Measurements from ENCODE around the gene BMP7.
A peak's percentile ranks its signal among the peaks of the same experiment; 100 is the strongest.

Gene BMP7

DNA sequence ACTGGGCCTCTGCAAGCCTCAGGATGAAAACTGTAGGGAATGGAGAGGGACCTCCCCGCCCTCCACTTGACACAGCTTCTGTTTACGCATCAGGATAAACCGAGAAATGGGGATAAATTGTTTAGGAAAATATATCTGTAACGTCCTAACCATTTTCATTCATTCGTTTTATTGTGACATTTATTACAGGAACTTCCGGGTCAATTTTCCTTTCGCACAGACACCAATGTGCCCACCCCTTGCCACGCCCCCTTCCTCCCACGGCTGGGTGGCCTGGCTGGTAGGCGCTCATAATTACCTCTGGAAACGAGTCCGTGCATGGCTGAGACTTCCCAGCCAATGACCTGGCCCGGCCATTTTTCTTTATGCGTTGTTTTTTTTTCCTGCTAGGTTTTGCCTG is 96.1 kb downstream of the BMP7 start:
- DNase-seq, result peak; percentile 15
- no peaks in the 10 kb centered on the region for H3K27me3 Mint-ChIP-seq (ENCODE audit: low read depth, poor library complexity)
- H3K27ac Mint-ChIP-seq, result peak overlapping the region; percentile 78
- TF ChIP-seq CTCF (IDR thresholded peaks at IDR 0.05), result no peak
- H3K4me3 Mint-ChIP-seq, result peak overlapping the region; percentile 18
- H3K4me1 Mint-ChIP-seq, result peaks cover 51% of the 10 kb centered on the region
- peaks cover 66% of the 10 kb centered on the region for H3K36me3 Mint-ChIP-seq (ENCODE audit: low read depth)
- H3K9me3 Mint-ChIP-seq, result peaks cover 24% of the 10 kb centered on the region

- Mint-ChIP-seq H3K9me3 (peaks cover 32% of the 10 kb centered on the region), H3K27ac (peak overlapping the region; percentile 76), H3K4me1 (peaks cover 40% of the 10 kb centered on the region), H3K36me3 (ENCODE audit: low read depth) (peaks cover 64% of the 10 kb centered on the region), H3K4me3 (peak overlapping the region; percentile 50), H3K27me3 (ENCODE audit: low read depth, poor library complexity) (no peaks in the 10 kb centered on the region)
- no peak for DNase-seq
- TF ChIP-seq CTCF (IDR thresholded peaks at IDR 0.05), result no peak
Measured at GRCh38 chr20:57169162-57169561, 97.3 kb downstream of the BMP7 start.

GRCh38 chr20:57167971-57168701 is 98.3 kb downstream of the BMP7 start:
- H3K27ac Mint-ChIP-seq, result peak overlapping the region; percentile 80
- H3K4me3 Mint-ChIP-seq, result peak overlapping the region; percentile 38
- H3K27me3 Mint-ChIP-seq (ENCODE audit: low read depth, poor library complexity), result no peaks in the 10 kb centered on the region
- peaks cover 39% of the 10 kb centered on the region for H3K4me1 Mint-ChIP-seq
- peaks cover 61% of the 10 kb centered on the region for H3K36me3 Mint-ChIP-seq (ENCODE audit: low read depth)
- no peak for TF ChIP-seq CTCF (IDR thresholded peaks at IDR 0.05)
- DNase-seq, result peak; percentile 33
- peaks cover 37% of the 10 kb centered on the region for H3K9me3 Mint-ChIP-seq

- no peak for TF ChIP-seq CTCF (IDR thresholded peaks at IDR 0.05)
- Mint-ChIP-seq H3K4me3 (no peak overlapping the region), H3K27ac (no peak overlapping the region), H3K36me3 (ENCODE audit: low read depth) (peaks cover 53% of the 10 kb centered on the region), H3K27me3 (ENCODE audit: low read depth, poor library complexity) (no peaks in the 10 kb centered on the region), H3K9me3 (peaks cover 37% of the 10 kb centered on the region), H3K4me1 (peaks cover 44% of the 10 kb centered on the region)
- DNase-seq, result no peak
Measured at GRCh38 chr20:57167292-57167655, 99.2 kb downstream of the BMP7 start.

DNA sequence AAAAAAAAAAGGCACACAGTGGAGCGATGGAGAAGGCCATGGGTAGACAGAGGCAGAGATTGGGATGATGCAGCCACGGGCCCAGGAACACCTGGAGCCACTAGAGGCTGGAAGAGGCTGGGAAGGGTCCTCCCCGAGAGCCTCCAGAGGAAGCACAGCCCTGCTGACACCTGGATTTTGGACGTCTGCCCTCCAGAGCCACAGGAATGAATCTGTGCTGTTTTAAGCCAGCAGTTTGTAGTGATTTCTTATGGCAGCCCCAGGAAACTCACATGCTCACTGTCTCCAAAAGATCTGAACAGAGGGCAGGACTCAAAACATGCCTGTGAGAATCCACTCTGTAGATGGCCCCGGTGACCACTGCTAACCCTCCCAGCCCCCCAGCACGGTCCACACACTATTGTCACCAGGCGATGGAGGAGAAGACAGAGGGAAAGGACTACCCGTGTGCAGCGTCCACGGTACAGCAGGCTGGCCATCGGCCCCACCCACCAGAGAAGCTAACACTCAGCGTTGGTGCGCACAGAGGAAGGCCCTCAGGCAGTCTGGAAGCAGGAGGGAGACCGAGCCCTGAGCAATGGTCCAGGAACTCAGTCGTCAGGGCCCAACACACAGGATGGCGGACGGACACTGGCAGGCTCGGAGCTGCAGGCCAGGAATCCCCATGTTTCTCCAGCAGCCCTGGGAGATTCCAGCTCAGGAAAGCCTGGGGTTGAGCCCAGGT is 99.7 kb downstream of the BMP7 start:
- Mint-ChIP-seq H3K27me3 (ENCODE audit: low read depth, poor library complexity) (no peaks in the 10 kb centered on the region), H3K9me3 (peaks cover 37% of the 10 kb centered on the region), H3K4me3 (no peak overlapping the region), H3K27ac (no peak overlapping the region), H3K4me1 (peaks cover 49% of the 10 kb centered on the region), H3K36me3 (ENCODE audit: low read depth) (peaks cover 47% of the 10 kb centered on the region)
- TF ChIP-seq CTCF (IDR thresholded peaks at IDR 0.05), result no peak
- no peak for DNase-seq
